GM19395 (cell line): ENCODE measurements around the gene TYW5.

Experiments
- ATAC-seq: cut with Tn5 transposase; IDR thresholded peaks from one replicate; pipeline ENCODE4 v1.9.1; 2021; ENCODE audit warnings: mild to moderate bottlenecking, moderate library complexity; ENCODE audit not compliant: unreplicated experiment

The TYW5 gene

GRCh38 chr2:199975273-199975895 is 20.1 kb upstream of the TYW5 start:
- no peak for ATAC-seq

GRCh38 chr2:199973703-199974102 is 18.4 kb upstream of the TYW5 start:
- no peak for ATAC-seq

- no peak for ATAC-seq
Observed at GRCh38 chr2:199972088-199972626, 16.9 kb upstream of the TYW5 start.

GRCh38 chr2:199968126-199968525 is 12.8 kb upstream of the TYW5 start:
- ATAC-seq: no peak

GRCh38 chr2:199966976-199967375 is 11.7 kb upstream of the TYW5 start:
- ATAC-seq: no peak

- no peak for ATAC-seq
Observed at GRCh38 chr2:199966405-199966804, 11.1 kb upstream of the TYW5 start.

- ATAC-seq: peak; percentile 62
Observed at GRCh38 chr2:199962203-199962602, 6.9 kb upstream of the TYW5 start.

GRCh38 chr2:199958014-199958413 is 2.7 kb upstream of the TYW5 start:
- ATAC-seq: no peak

- ATAC-seq: peak; percentile 4
Observed at GRCh38 chr2:199956062-199956380, 730 bp upstream of the TYW5 start.

GRCh38 chr2:199955007-199955338 is 318 bp downstream of the TYW5 start:
- peak; percentile 56 for ATAC-seq

GRCh38 chr2:199951023-199951422 is 4.3 kb downstream of the TYW5 start:
- no peak for ATAC-seq

- ATAC-seq: no peak
Observed at GRCh38 chr2:199950396-199950795, 4.9 kb downstream of the TYW5 start.

GRCh38 chr2:199946836-199947235 is 8.5 kb downstream of the TYW5 start:
- ATAC-seq: no peak

- no peak for ATAC-seq
Observed at GRCh38 chr2:199946196-199946595, 9.1 kb downstream of the TYW5 start.

- ATAC-seq: no peak
Observed at GRCh38 chr2:199943373-199943772, 11.9 kb downstream of the TYW5 start.

- ATAC-seq: no peak
Observed at GRCh38 chr2:199940373-199940772, 14.9 kb downstream of the TYW5 start.

- ATAC-seq: no peak
Observed at GRCh38 chr2:199936554-199936953, 18.7 kb downstream of the TYW5 start.

- no peak for ATAC-seq
Observed at GRCh38 chr2:199933466-199933865, 21.8 kb downstream of the TYW5 start.

GRCh38 chr2:199932312-199932855 is 22.9 kb downstream of the TYW5 start:
- no peak for ATAC-seq

- ATAC-seq: no peak
Observed at GRCh38 chr2:199929262-199929661, 26.0 kb downstream of the TYW5 start.

GRCh38 chr2:199928626-199929025 is 26.7 kb downstream of the TYW5 start:
- no peak for ATAC-seq

GRCh38 chr2:199928226-199928625 is 27.1 kb downstream of the TYW5 start:
- ATAC-seq: no peak

GRCh38 chr2:199926806-199927205 is 28.5 kb downstream of the TYW5 start:
- no peak for ATAC-seq
